Activated CD8-positive, alpha-beta T cell treated with anti-CD3 and anti-CD28 coated beads, Interleukin-2, amount 10 ng/mL, durations not matched to agents 7 days and 5 days (primary cell): ENCODE data around the gene IDI2. TPM values are rescaled to one million over a fixed set of nuclear protein-coding genes. Genes with fewer than 3 reads are reported as not detected.
"Not testable (repeated sequence)": the region's sequence is repeated elsewhere in the genome, so short reads cannot be mapped to it uniquely, and the experiment has no call there.

ENCODE experiments used
- ATAC-seq: fragments of 150-1000 bp; cut with Tn5 transposase; one replicate; pipeline ENCODE4 v1.10.0; 2021; ENCODE audit warnings: moderate library complexity
- CTCF ChIA-PET: fragments of 350-600 bp; sonication (Branson Sonifier 250); formaldehyde crosslinking; loops from one replicate; lab custom pipeline; 2021; ENCODE audit warnings: antibody characterized with exemption; lab: Charles Lee
- POLR2A ChIA-PET: fragments of 350-600 bp; sonication (Branson Sonifier 250); formaldehyde crosslinking; loops from one replicate; lab custom pipeline; 2021; ENCODE audit warnings: antibody characterized with exemption; lab: Charles Lee
- DNase-seq: peaks from one replicate; pipeline ENCODE4 v3.0.0-alpha.2; 2020
- H3K27ac Mint-ChIP-seq: one replicate; pipeline ENCODE4 v1.8.0; 2021; ENCODE audit warnings: mild to moderate bottlenecking, mixed read lengths
- H3K27me3 Mint-ChIP-seq: one replicate; pipeline ENCODE4 v1.8.0; 2021; ENCODE audit warnings: low read depth, mixed read lengths
- H3K36me3 Mint-ChIP-seq: one replicate; pipeline ENCODE4 v1.8.0; 2021; ENCODE audit warnings: low read depth, mixed read lengths
- H3K4me1 Mint-ChIP-seq: one replicate; pipeline ENCODE4 v1.8.0; 2021; ENCODE audit warnings: low read depth, mixed read lengths
- H3K4me3 Mint-ChIP-seq: one replicate; pipeline ENCODE4 v1.8.0; 2021; ENCODE audit warnings: mild to moderate bottlenecking, mixed read lengths
- H3K9me3 Mint-ChIP-seq: one replicate; pipeline ENCODE4 v1.8.0; 2022; ENCODE audit warnings: mixed read lengths; ENCODE audit not compliant: insufficient read depth
- total RNA-seq, 2 experiments: library from RNA; stranded (reverse); gene quantifications; one replicate each; pipeline ENCODE4 v1.2.3, GENCODE V29; 2021

IDI2 gene
- total RNA-seq, 2 experiments from 2014 or later = not detected

GRCh38 chr10:1029838-1030237, 4.2 kb upstream of the IDI2 start:
- no peak overlapping the region for H3K27ac Mint-ChIP-seq
- POLR2A ChIA-PET = interaction anchor here (1.3 kb wide), 1 partner anchor 11 kb away, joined by 3 read pairs; no protein-coding TSS in a partner anchor
- no peaks in the 10 kb centered on the region for H3K36me3 Mint-ChIP-seq
- CTCF ChIA-PET = interaction anchor here (1.0 to 1.5 kb wide), 2 partner anchors 12 to 16 kb away, joined by 4 read pairs; no protein-coding TSS in a partner anchor
- no peaks in the 10 kb centered on the region for H3K27me3 Mint-ChIP-seq
- no peak overlapping the region for H3K4me3 Mint-ChIP-seq
- ATAC-seq = no peak
- DNase-seq = no peak
- H3K9me3 Mint-ChIP-seq = no peaks in the 10 kb centered on the region
- no peaks in the 10 kb centered on the region for H3K4me1 Mint-ChIP-seq

DNA sequence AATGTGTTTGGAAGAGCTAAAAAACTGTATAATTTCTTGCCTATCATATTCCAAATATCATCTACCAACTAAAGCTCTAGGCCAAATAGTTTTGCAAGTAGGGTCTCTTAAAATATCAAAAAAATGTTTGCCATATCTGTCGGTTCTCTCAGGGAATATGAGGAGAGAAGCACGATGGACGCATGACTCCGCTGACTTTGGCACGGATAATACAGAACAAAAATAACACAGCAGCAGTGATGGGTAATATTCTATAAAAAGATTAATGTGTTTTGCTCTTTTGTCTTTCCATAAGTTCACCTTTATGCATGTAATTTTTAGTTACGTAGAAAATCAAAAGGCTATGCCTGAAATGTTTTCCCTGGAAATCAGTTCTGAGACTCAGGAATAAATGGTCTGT, 919 bp upstream of the IDI2 start:
- Mint-ChIP-seq H3K4me1 (no peaks in the 10 kb centered on the region), H3K4me3 (no peak overlapping the region), H3K27ac (no peak overlapping the region), H3K9me3 (no peaks in the 10 kb centered on the region), H3K27me3 (no peaks in the 10 kb centered on the region), H3K36me3 (no peaks in the 10 kb centered on the region)
- DNase-seq (no peak), ATAC-seq (no peak)
- ChIA-PET POLR2A (no interaction called here), CTCF (no interaction called here)

DNA sequence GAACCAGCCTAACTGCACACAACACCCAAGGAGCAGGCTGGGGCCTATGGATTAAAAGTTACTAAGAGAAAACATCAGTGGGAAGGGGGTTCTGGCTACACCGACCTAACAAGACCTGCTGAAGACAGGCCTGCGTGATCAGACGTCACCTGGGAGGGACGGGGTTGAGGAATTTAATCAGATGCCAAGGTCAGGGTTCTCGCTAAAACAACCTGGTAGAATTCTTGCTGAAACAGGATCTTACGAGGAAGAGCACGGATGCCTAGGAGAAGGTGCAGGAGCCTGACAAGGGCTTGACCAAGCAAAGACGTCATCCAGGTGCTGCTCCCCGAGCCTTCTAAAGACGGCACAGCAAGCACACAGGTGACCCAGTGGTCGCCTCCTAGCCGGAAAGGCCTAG, 1.6 kb downstream of the IDI2 start:
- H3K27me3 Mint-ChIP-seq = no peaks in the 10 kb centered on the region
- no peaks in the 10 kb centered on the region for H3K9me3 Mint-ChIP-seq
- DNase-seq (no peak), ATAC-seq (no peak)
- CTCF ChIA-PET = no interaction called here
- POLR2A ChIA-PET = no interaction called here
- no peak overlapping the region for H3K27ac Mint-ChIP-seq
- H3K4me3 Mint-ChIP-seq = no peak overlapping the region
- H3K36me3 Mint-ChIP-seq = peaks cover 12% of the 10 kb centered on the region
- H3K4me1 Mint-ChIP-seq = no peaks in the 10 kb centered on the region

DNA sequence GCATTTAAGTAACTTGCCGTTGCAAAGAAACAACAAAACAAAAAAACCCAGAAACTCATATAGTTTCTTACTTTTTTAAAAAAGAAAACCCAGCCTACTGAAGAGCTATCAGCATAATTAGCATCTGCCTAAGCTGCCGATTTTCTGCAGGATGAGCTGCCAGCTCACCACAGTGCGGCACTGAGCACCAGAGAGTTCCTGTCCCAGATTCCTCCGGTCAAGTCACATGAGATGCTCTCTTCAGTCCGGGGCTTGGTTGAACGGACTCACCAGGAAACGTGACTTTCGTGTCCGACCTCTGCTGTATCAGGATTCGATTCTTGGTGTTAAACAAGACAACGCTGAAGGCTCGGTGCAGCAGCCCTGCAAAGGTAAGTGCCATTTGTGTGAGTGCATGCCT, 3.2 kb downstream of the IDI2 start:
- no peak for DNase-seq
- ATAC-seq = no peak
- H3K4me1 Mint-ChIP-seq = no peaks in the 10 kb centered on the region
- no peak overlapping the region for H3K4me3 Mint-ChIP-seq
- CTCF ChIA-PET = no interaction called here
- POLR2A ChIA-PET = no interaction called here
- no peaks in the 10 kb centered on the region for H3K27me3 Mint-ChIP-seq
- no peaks in the 10 kb centered on the region for H3K9me3 Mint-ChIP-seq
- H3K36me3 Mint-ChIP-seq = peaks cover 22% of the 10 kb centered on the region
- H3K27ac Mint-ChIP-seq = no peak overlapping the region

DNA sequence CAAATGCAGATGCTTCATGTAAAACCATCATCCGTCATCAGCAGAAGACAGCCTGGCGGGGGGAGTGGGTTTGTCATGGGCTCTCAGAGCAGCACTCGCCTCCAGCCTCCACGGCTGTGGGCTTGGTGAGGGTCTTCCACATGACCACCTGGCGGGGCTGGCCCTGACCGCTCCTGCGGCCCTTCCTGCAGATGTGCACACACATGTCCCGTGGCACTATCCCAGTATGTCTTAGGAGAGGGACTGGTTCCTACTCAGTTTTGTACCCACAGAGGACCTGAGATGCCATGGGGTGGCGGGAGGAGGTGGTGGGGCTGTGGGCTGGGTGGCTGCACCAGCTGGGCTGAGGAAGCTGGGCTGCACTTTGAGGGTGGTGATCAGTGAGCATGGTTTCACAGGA, 4.7 kb downstream of the IDI2 start:
- Mint-ChIP-seq H3K27ac (no peak overlapping the region), H3K9me3 (no peaks in the 10 kb centered on the region), H3K4me3 (no peak overlapping the region), H3K36me3 (peaks cover 34% of the 10 kb centered on the region), H3K4me1 (no peaks in the 10 kb centered on the region), H3K27me3 (no peaks in the 10 kb centered on the region)
- POLR2A ChIA-PET = interaction anchor here (1.2 kb wide), 1 partner anchor 33 kb away, joined by 4 read pairs; the partner anchor contains the start of gene GTPBP4
- DNase-seq (no peak), ATAC-seq (no peak)
- CTCF ChIA-PET = no interaction called here

GRCh38 chr10:1020460-1020859, 5.2 kb downstream of the IDI2 start:
- no peak overlapping the region for H3K27ac Mint-ChIP-seq

DNA sequence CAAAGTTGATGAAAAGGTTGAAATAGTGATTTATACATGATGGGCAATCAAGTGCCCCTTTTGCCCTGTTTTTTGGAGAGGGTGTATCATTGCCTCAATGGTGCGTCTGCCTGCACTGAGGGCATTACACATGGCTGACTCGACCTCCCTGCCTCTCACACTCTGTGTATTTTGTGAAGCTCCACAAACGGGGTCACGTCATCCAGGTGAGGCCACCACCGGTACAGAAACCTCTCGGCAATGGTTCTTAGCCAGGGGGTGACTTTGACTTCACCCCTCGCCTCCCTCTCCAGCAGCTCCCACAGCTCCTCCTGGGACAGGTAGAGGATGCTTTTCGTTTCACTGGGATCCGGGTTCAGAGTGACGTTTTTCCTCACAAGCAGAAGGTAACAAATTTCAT, 6.3 kb downstream of the IDI2 start:
- H3K27ac Mint-ChIP-seq = no peak overlapping the region
- ATAC-seq (no peak), DNase-seq (no peak)
- H3K36me3 Mint-ChIP-seq = peaks cover 43% of the 10 kb centered on the region
- POLR2A ChIA-PET = interaction anchor here (1.2 kb wide), 1 partner anchor 10 kb away, joined by 3 read pairs; no protein-coding TSS in a partner anchor
- H3K4me3 Mint-ChIP-seq = no peak overlapping the region
- H3K27me3 Mint-ChIP-seq = no peaks in the 10 kb centered on the region
- CTCF ChIA-PET = no interaction called here
- no peaks in the 10 kb centered on the region for H3K9me3 Mint-ChIP-seq
- H3K4me1 Mint-ChIP-seq = no peaks in the 10 kb centered on the region

More at GRCh38 chr10:1020460-1020859, 5.2 kb downstream of the IDI2 start:
- Mint-ChIP-seq H3K9me3 (no peaks in the 10 kb centered on the region), H3K4me3 (no peak overlapping the region), H3K36me3 (peaks cover 38% of the 10 kb centered on the region), H3K27me3 (no peaks in the 10 kb centered on the region), H3K4me1 (no peaks in the 10 kb centered on the region)
- DNase-seq (no peak), ATAC-seq (no peak)
- ChIA-PET POLR2A (interaction anchor here (1.2 kb wide), 1 partner anchor 33 kb away, joined by 4 read pairs; the partner anchor contains the start of gene GTPBP4), CTCF (no interaction called here)

- Mint-ChIP-seq H3K27ac (no peak overlapping the region), H3K4me3 (no peak overlapping the region), H3K36me3 (peaks cover 71% of the 10 kb centered on the region), H3K4me1 (no peaks in the 10 kb centered on the region), H3K9me3 (no peaks in the 10 kb centered on the region), H3K27me3 (no peaks in the 10 kb centered on the region)
- ATAC-seq (no peak), DNase-seq (no peak)
- ChIA-PET POLR2A (no interaction called here), CTCF (no interaction called here)
These were observed 10.0 kb downstream of the IDI2 start for GRCh38 chr10:1015688-1016087.

DNA sequence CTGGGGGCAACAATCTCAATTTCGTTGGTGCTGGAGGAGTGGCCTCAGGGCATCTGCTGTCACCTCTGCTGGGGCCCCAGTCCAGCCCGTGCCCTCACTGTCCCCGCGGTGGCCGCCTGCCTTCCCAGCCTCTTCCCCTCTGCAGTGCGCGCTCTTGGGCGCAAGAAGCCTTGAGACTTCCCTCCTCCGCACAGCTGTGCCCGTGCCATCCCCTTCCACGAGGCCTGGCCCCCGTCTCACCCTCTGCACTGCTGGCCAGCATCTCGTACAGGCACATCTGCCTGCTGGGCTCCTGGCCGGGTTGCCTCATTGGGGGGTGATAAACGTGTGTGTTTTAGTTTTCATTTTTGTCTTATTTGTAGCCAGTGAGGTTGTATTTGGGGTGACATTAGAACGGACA, 14.0 kb downstream of the IDI2 start:
- Mint-ChIP-seq H3K9me3 (no peaks in the 10 kb centered on the region), H3K27ac (no peak overlapping the region), H3K4me3 (no peak overlapping the region), H3K36me3 (peaks cover 71% of the 10 kb centered on the region), H3K27me3 (no peaks in the 10 kb centered on the region), H3K4me1 (no peaks in the 10 kb centered on the region)
- POLR2A ChIA-PET = no interaction called here
- ATAC-seq (no peak), DNase-seq (no peak)
- CTCF ChIA-PET = no interaction called here

DNA sequence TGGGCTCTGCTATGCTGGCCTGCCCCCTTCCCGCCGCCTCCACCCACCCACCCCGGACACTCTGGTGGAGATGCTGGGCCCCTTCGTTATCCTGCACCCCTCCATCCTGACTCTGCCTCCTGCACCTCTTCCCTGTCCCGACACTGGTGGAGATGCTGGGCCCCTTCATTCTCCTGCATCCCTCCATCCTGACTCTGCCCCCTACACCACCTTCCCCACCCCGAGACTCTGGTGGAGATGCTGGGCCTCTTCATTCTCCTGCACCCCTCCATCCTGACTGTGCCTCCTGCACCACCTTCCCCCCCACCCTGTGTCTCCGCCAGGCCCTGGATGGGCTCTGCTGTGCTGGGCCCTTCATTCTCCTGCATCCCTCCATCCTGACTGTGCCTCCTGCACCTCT, 15.0 kb downstream of the IDI2 start:
- Mint-ChIP-seq H3K4me1 (no peaks in the 10 kb centered on the region), H3K9me3 (no peaks in the 10 kb centered on the region), H3K27me3 (no peaks in the 10 kb centered on the region), H3K27ac (no peak overlapping the region), H3K36me3 (peaks cover 73% of the 10 kb centered on the region), H3K4me3 (no peak overlapping the region)
- ChIA-PET CTCF (no interaction called here), POLR2A (no interaction called here)
- no peak for DNase-seq
- ATAC-seq = no peak

- peaks cover 77% of the 10 kb centered on the region for H3K36me3 Mint-ChIP-seq
These were observed 15.7 kb downstream of the IDI2 start for GRCh38 chr10:1009947-1010346.

DNA sequence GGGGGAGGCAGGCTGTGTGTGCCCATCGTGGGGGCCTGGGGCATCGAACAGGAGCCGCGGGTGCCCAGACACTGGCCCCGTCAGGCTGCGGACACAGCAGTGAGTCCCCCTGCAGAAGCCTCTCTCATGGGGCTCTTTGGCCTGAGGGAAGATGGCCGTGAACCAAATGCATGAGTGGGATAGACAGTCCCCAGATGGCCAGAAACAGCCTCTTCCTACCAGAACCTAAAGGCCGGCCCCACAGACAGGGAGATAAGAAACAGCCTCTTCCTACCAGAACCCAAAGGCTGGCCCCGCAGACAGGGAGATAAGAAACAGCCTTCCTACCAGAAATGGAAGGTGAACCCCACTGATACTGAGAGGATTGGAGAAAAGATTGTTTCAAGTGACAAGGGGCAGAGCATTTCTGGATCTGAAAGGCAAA, 16.6 kb downstream of the IDI2 start:
- CTCF ChIA-PET = no interaction called here
- peaks cover 75% of the 10 kb centered on the region for H3K36me3 Mint-ChIP-seq

More at GRCh38 chr10:1009947-1010346, 15.7 kb downstream of the IDI2 start:
- H3K9me3 Mint-ChIP-seq, DNase-seq, CTCF ChIA-PET, ATAC-seq, POLR2A ChIA-PET, H3K27me3 Mint-ChIP-seq, H3K27ac Mint-ChIP-seq, H3K4me3 Mint-ChIP-seq, H3K4me1 Mint-ChIP-seq: not testable (repeated sequence)

GRCh38 chr10:1007583-1007982, 18.1 kb downstream of the IDI2 start:
- Mint-ChIP-seq H3K36me3 (peaks cover 80% of the 10 kb centered on the region), H3K4me1 (no peaks in the 10 kb centered on the region), H3K27me3 (no peaks in the 10 kb centered on the region), H3K4me3 (no peak overlapping the region), H3K27ac (no peak overlapping the region), H3K9me3 (peaks cover under 1% of the 10 kb centered on the region)
- CTCF ChIA-PET = no interaction called here
- ATAC-seq (no peak), DNase-seq (no peak)
- POLR2A ChIA-PET = no interaction called here

More for the DNA sequence above, 16.6 kb downstream of the IDI2 start:
- Mint-ChIP-seq H3K9me3 (no peaks in the 10 kb centered on the region), H3K27ac (no peak overlapping the region), H3K27me3 (no peaks in the 10 kb centered on the region), H3K4me3 (no peak overlapping the region), H3K4me1 (no peaks in the 10 kb centered on the region)
- POLR2A ChIA-PET = no interaction called here
- no peak for ATAC-seq
- DNase-seq = no peak
